Thymus (tissue), 11 donors: ENCODE measurements around the gene FAM53B. TPM values are rescaled to one million over a fixed set of nuclear protein-coding genes. Genes with fewer than 3 reads are reported as not detected.

Source experiments
- DNase-seq, 9 donors: peaks; one replicate each; pipeline ENCODE4 v3.0.0-alpha.2; 2013; ENCODE audit warnings: low spot score in 9 of 9, low read depth in 6 of 9, missing footprints in 1 of 9
- H3K27ac ChIP-seq, 2 donors: one replicate each; pipeline ENCODE4 v1.5.1; 2013; ENCODE audit warnings: control low read depth in 1 of 2, low read depth in 1 of 2, low read length in 1 of 2, mild to moderate bottlenecking in 1 of 2, moderate library complexity in 1 of 2
- H3K27me3 ChIP-seq, 2 donors: one replicate each; pipeline ENCODE4 v1.5.1; 2013; ENCODE audit warnings: low read length in 1 of 2; ENCODE audit not compliant: control insufficient read depth in 2 of 2, insufficient read depth in 1 of 2
- H3K36me3 ChIP-seq, 2 donors: one replicate each; pipeline ENCODE4 v1.5.1; 2013; ENCODE audit warnings: low read length in 1 of 2, mild to moderate bottlenecking in 1 of 2, moderate library complexity in 1 of 2; ENCODE audit not compliant: control insufficient read depth in 2 of 2, insufficient read depth in 2 of 2
- H3K4me1 ChIP-seq, 2 donors: one replicate each; pipeline ENCODE4 v1.5.1; 2013; ENCODE audit warnings: low read length in 2 of 2; ENCODE audit not compliant: control insufficient read depth in 2 of 2, insufficient read depth in 2 of 2
- H3K4me3 ChIP-seq, 2 donors: one replicate each; pipeline ENCODE4 v1.5.1; 2013; ENCODE audit warnings: low read length in 2 of 2, control low read depth in 1 of 2, mild to moderate bottlenecking in 1 of 2
- H3K9me3 ChIP-seq, 2 donors: one replicate each; pipeline ENCODE4 v1.5.1; 2013; ENCODE audit warnings: low read length in 1 of 2, mild to moderate bottlenecking in 1 of 2; ENCODE audit not compliant: control insufficient read depth in 2 of 2, insufficient read depth in 1 of 2
- WGBS: extraction: QIAGEN DNeasy Blood & Tissue Kit; methylation state at CpG from one replicate; pipeline ENCODE4 v1.1.7; 2013; 5-methylcytosine and 5-hydroxymethylcytosine counted together
- polyA plus RNA-seq: library from polyadenylated mRNA; stranded (reverse); fragments of 200-250 nt; gene quantifications from one replicate; pipeline ENCODE4 v1.2.3, GENCODE V29; 2013
- total RNA-seq: library from RNA; stranded (reverse); fragments of 120-200 nt; gene quantifications from one replicate; pipeline ENCODE4 v1.2.4, GENCODE V29; 2013
- donor health status: healthy.

FAM53B gene
- total and polyA plus RNA-seq, 2 donors, result 46.2 to 57.6 TPM

DNA sequence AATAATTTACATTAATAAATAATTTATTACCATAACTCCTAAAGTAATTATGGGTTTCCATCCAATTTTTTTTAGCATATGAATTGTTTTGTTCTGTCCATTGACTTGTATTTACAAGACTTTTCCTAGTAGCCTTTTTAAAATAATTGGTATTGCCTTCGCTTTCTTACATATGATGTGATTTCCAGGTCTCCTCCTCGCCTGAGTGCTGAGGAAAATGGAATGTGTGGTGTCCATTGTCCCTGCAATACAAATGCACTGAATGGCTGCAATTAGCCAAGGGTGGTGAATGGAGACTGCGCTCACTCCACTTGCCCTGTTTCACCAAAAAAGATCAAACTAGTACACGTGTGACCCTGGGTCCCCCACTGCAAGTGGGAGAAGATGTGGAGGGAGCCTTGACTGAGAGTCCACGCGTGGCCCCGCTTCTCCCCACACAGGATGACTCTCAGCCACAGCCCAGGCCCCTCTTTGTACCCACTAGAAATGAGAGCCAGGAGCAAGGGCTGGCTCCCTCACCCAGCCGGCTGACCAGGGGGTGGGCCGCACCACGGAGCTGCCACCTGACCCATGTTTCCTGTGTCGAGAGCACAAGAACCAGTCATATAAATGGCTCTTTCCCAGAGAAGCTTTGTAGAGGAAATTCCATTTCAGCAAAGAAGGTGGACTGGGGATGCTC is 52.6 kb downstream of the FAM53B start:
- peaks cover 66 to 89% of the 10 kb centered on the region in 2 donors for H3K36me3 ChIP-seq
- H3K9me3 ChIP-seq, result no peaks in the 10 kb centered on the region
- DNase-seq, result no peak
- H3K27ac ChIP-seq, result no peak overlapping the region
- no peaks in the 10 kb centered on the region for H3K27me3 ChIP-seq
- WGBS, result 91% methylated on average over 11 of the region's 11 CpGs
- no peak overlapping the region for H3K4me3 ChIP-seq
- H3K4me1 ChIP-seq, result peaks cover 44 to 86% of the 10 kb centered on the region in 2 donors

- no peak overlapping the region for H3K27ac ChIP-seq
- DNase-seq, result no peak
- 95% methylated on average over 5 of the region's 5 CpGs for WGBS
- no peaks in the 10 kb centered on the region for H3K9me3 ChIP-seq
- peaks cover 45 to 86% of the 10 kb centered on the region in 2 donors for H3K4me1 ChIP-seq
- peaks cover 63 to 89% of the 10 kb centered on the region in 2 donors for H3K36me3 ChIP-seq
- H3K27me3 ChIP-seq, result no peaks in the 10 kb centered on the region
- H3K4me3 ChIP-seq, result no peak overlapping the region
These were observed 53.2 kb downstream of the FAM53B start for GRCh38 chr10:124691002-124691401.

- WGBS, result 91% methylated on average over 11 of the region's 11 CpGs
- H3K4me1 ChIP-seq, result peaks cover 55 to 88% of the 10 kb centered on the region in 2 donors
- H3K4me3 ChIP-seq, result no peak overlapping the region
- H3K36me3 ChIP-seq, result peaks cover 61 to 82% of the 10 kb centered on the region in 2 donors
- H3K27ac ChIP-seq, result peak overlapping the region in 1 of 2 donors; percentile 26
- no peaks in the 10 kb centered on the region for H3K9me3 ChIP-seq
- no peaks in the 10 kb centered on the region for H3K27me3 ChIP-seq
- DNase-seq, result no peak
These were observed 54.2 kb downstream of the FAM53B start for GRCh38 chr10:124689911-124690498.

GRCh38 chr10:124688889-124689670 is 55.1 kb downstream of the FAM53B start:
- DNase-seq, result no peak
- no peaks in the 10 kb centered on the region for H3K9me3 ChIP-seq
- WGBS, result 83% methylated on average over 12 of the region's 12 CpGs
- H3K27me3 ChIP-seq, result no peaks in the 10 kb centered on the region
- H3K4me3 ChIP-seq, result no peak overlapping the region
- H3K36me3 ChIP-seq, result peaks cover 53 to 77% of the 10 kb centered on the region in 2 donors
- peaks cover 57 to 85% of the 10 kb centered on the region in 2 donors for H3K4me1 ChIP-seq
- H3K27ac ChIP-seq, result no peak overlapping the region

- peak overlapping the region; percentile 28 to 31 for H3K27ac ChIP-seq
- H3K4me3 ChIP-seq, result no peak overlapping the region
- H3K4me1 ChIP-seq, result peaks cover 63 to 85% of the 10 kb centered on the region in 2 donors
- no peaks in the 10 kb centered on the region for H3K27me3 ChIP-seq
- WGBS, result 94% methylated on average over 6 of the region's 6 CpGs
- DNase-seq, result no peak
- H3K36me3 ChIP-seq, result peaks cover 53 to 77% of the 10 kb centered on the region in 2 donors
- H3K9me3 ChIP-seq, result no peaks in the 10 kb centered on the region
These were observed 55.8 kb downstream of the FAM53B start for GRCh38 chr10:124688386-124688785.

DNA sequence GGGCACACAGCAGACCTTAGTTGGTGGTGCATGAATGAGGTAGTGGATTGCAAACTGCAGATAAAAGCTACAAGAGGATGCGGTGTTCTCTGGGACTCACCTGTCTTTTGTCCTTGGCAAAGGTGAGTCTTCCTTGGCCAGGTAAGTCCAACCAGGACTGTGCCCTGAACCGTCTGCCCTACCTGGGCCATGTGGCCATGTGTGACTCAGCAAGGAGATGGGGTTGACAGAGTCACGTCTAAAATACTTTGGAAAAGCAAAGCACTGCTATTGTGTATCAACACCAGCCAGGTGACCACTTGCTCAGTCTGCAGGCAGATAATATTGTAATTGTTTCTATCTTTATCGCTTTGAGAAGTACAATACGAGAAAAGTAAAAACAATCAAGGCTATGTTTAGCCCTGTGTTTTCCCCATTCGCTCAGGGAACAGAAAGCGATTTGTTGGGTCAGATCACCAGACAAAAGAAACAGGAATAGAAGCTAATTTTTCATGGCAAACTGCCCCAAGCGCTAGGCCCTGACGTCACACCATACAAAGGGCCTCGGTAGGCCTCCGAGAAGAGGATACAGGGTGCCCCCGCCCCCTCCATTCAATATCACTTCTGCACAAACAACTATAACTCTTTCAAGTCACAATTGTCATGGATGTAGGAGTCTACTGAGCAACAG is 57.3 kb downstream of the FAM53B start:
- no peaks in the 10 kb centered on the region for H3K9me3 ChIP-seq
- peaks cover 70 to 85% of the 10 kb centered on the region in 2 donors for H3K4me1 ChIP-seq
- 93% methylated on average over 12 of the region's 12 CpGs for WGBS
- no peaks in the 10 kb centered on the region for H3K27me3 ChIP-seq
- peaks cover 52 to 78% of the 10 kb centered on the region in 2 donors for H3K36me3 ChIP-seq
- H3K27ac ChIP-seq, result peak overlapping the region; percentile 71 to 83
- no peak for DNase-seq
- no peak overlapping the region for H3K4me3 ChIP-seq

- DNase-seq, result peak in 4 of 9 donors; percentile 57 to 83 (median 66)
- H3K27me3 ChIP-seq, result no peaks in the 10 kb centered on the region
- H3K9me3 ChIP-seq, result no peaks in the 10 kb centered on the region
- no peak overlapping the region for H3K4me3 ChIP-seq
- peak overlapping the region; percentile 55 to 83 for H3K27ac ChIP-seq
- peaks cover 59 to 80% of the 10 kb centered on the region in 2 donors for H3K36me3 ChIP-seq
- 22% methylated on average over 12 of the region's 12 CpGs for WGBS
- H3K4me1 ChIP-seq, result peaks cover 78 to 94% of the 10 kb centered on the region in 2 donors
These were observed 58.9 kb downstream of the FAM53B start for GRCh38 chr10:124685261-124685660.

DNA sequence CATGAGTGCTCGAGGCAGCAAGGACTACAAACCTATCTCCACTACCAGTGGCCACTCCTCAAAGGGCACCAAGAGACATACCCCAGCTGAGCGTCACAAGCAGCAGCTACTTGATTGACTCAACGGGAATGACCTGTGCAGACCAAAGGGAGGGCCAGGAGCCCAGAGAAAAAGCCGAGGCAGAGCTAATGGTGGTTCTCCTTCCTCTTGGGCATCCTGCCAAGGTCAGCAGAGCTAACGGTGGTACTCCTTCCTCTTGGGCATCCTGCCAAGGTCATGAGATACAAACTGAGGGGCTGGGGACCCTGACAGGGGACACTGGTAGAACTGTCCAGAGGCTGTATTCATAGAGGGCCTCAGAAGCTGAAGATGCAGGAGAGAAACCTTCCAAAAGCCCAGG is 60.4 kb downstream of the FAM53B start:
- H3K4me1 ChIP-seq, result peaks cover 78 to 94% of the 10 kb centered on the region in 2 donors
- H3K9me3 ChIP-seq, result no peaks in the 10 kb centered on the region
- H3K27me3 ChIP-seq, result no peaks in the 10 kb centered on the region
- H3K4me3 ChIP-seq, result no peak overlapping the region
- DNase-seq, result no peak
- WGBS, result 47% methylated on average over 5 of the region's 5 CpGs
- H3K36me3 ChIP-seq, result peaks cover 51 to 71% of the 10 kb centered on the region in 2 donors
- peak overlapping the region; percentile 25 to 50 for H3K27ac ChIP-seq
